ENCODE measurements around the gene CREB3. TPM values are rescaled to one million over a fixed set of nuclear protein-coding genes. Genes with fewer than 3 reads are reported as not detected.

The CREB3 gene
- total RNA-seq, 1 experiment from 2014 or later = 21.1 TPM

- H3K9me3 ChIP-seq (replicated peaks) = no peaks in the 10 kb centered on the region
- no peak overlapping the region for H3K4me3 ChIP-seq
- no peak for DNase-seq
- peaks cover 63% of the 10 kb centered on the region for H3K36me3 ChIP-seq
- H3K27ac ChIP-seq = no peak overlapping the region
- no peaks in the 10 kb centered on the region for H3K27me3 ChIP-seq
- no peaks in the 10 kb centered on the region for H3K4me1 ChIP-seq
Measured at GRCh38 chr9:35711501-35712428, 20.7 kb upstream of the CREB3 start.

- Histone ChIP-seq H3K27ac (no peak overlapping the region), H3K4me1 (no peaks in the 10 kb centered on the region), H3K36me3 (peaks cover 58% of the 10 kb centered on the region), H3K9me3 (replicated peaks) (no peaks in the 10 kb centered on the region), H3K4me3 (no peak overlapping the region), H3K27me3 (no peaks in the 10 kb centered on the region)
- no peak for DNase-seq
Measured at GRCh38 chr9:35712762-35713400, 19.6 kb upstream of the CREB3 start.

GRCh38 chr9:35713578-35713977, 18.9 kb upstream of the CREB3 start:
- Histone ChIP-seq H3K9me3 (replicated peaks) (no peaks in the 10 kb centered on the region), H3K36me3 (peaks cover 57% of the 10 kb centered on the region), H3K27ac (no peak overlapping the region), H3K27me3 (no peaks in the 10 kb centered on the region), H3K4me1 (no peaks in the 10 kb centered on the region), H3K4me3 (no peak overlapping the region)
- no peak for DNase-seq

GRCh38 chr9:35714123-35714522, 18.3 kb upstream of the CREB3 start:
- H3K36me3 ChIP-seq = peaks cover 53% of the 10 kb centered on the region
- H3K4me3 ChIP-seq = no peak overlapping the region
- H3K4me1 ChIP-seq = no peaks in the 10 kb centered on the region
- no peak overlapping the region for H3K27ac ChIP-seq
- no peaks in the 10 kb centered on the region for H3K9me3 ChIP-seq (replicated peaks)
- no peaks in the 10 kb centered on the region for H3K27me3 ChIP-seq
- DNase-seq = no peak

GRCh38 chr9:35714579-35715252, 17.8 kb upstream of the CREB3 start:
- Histone ChIP-seq H3K9me3 (replicated peaks) (no peaks in the 10 kb centered on the region), H3K4me3 (no peak overlapping the region), H3K4me1 (no peaks in the 10 kb centered on the region), H3K27ac (no peak overlapping the region), H3K27me3 (no peaks in the 10 kb centered on the region), H3K36me3 (peaks cover 55% of the 10 kb centered on the region)
- DNase-seq = no peak

GRCh38 chr9:35716230-35716629, 16.2 kb upstream of the CREB3 start:
- no peak overlapping the region for H3K4me3 ChIP-seq
- peaks cover 55% of the 10 kb centered on the region for H3K36me3 ChIP-seq
- no peaks in the 10 kb centered on the region for H3K27me3 ChIP-seq
- H3K9me3 ChIP-seq (replicated peaks) = no peaks in the 10 kb centered on the region
- no peak for DNase-seq
- no peak overlapping the region for H3K27ac ChIP-seq
- H3K4me1 ChIP-seq = no peaks in the 10 kb centered on the region

GRCh38 chr9:35717132-35717870, 15.2 kb upstream of the CREB3 start:
- no peaks in the 10 kb centered on the region for H3K27me3 ChIP-seq
- H3K27ac ChIP-seq = no peak overlapping the region
- H3K4me3 ChIP-seq = no peak overlapping the region
- DNase-seq = no peak
- peaks cover 58% of the 10 kb centered on the region for H3K36me3 ChIP-seq
- H3K9me3 ChIP-seq (replicated peaks) = no peaks in the 10 kb centered on the region
- no peaks in the 10 kb centered on the region for H3K4me1 ChIP-seq

- no peak for DNase-seq
- Histone ChIP-seq H3K4me1 (no peaks in the 10 kb centered on the region), H3K27me3 (no peaks in the 10 kb centered on the region), H3K4me3 (no peak overlapping the region), H3K9me3 (replicated peaks) (no peaks in the 10 kb centered on the region), H3K27ac (no peak overlapping the region), H3K36me3 (peaks cover 57% of the 10 kb centered on the region)
Measured at GRCh38 chr9:35718721-35719511, 13.6 kb upstream of the CREB3 start.

- no peaks in the 10 kb centered on the region for H3K27me3 ChIP-seq
- peaks cover 57% of the 10 kb centered on the region for H3K36me3 ChIP-seq
- H3K27ac ChIP-seq = no peak overlapping the region
- no peak for DNase-seq
- H3K4me1 ChIP-seq = no peaks in the 10 kb centered on the region
- no peak overlapping the region for H3K4me3 ChIP-seq
- H3K9me3 ChIP-seq (replicated peaks) = no peaks in the 10 kb centered on the region
Measured at GRCh38 chr9:35719546-35719945, 12.9 kb upstream of the CREB3 start.

- H3K4me3 ChIP-seq = no peak overlapping the region
- DNase-seq = no peak
Measured at GRCh38 chr9:35723426-35723825, 9.0 kb upstream of the CREB3 start.

GRCh38 chr9:35723908-35724307, 8.6 kb upstream of the CREB3 start:
- Histone ChIP-seq H3K4me3 (no peak overlapping the region), H3K27me3 (no peaks in the 10 kb centered on the region), H3K4me1 (peaks cover 3% of the 10 kb centered on the region; the same call in 1 of the 2 replicates), H3K9me3 (replicated peaks) (no peaks in the 10 kb centered on the region), H3K27ac (no peak overlapping the region), H3K36me3 (peaks cover 52% of the 10 kb centered on the region)
- no peak for DNase-seq

More at GRCh38 chr9:35723426-35723825, 9.0 kb upstream of the CREB3 start:
- peaks cover 1% of the 10 kb centered on the region; the same call in 1 of the 2 replicates for H3K4me1 ChIP-seq
- no peaks in the 10 kb centered on the region for H3K9me3 ChIP-seq (replicated peaks)
- peaks cover 50% of the 10 kb centered on the region for H3K36me3 ChIP-seq
- H3K27ac ChIP-seq = no peak overlapping the region
- H3K27me3 ChIP-seq = no peaks in the 10 kb centered on the region

GRCh38 chr9:35725362-35725761, 7.1 kb upstream of the CREB3 start:
- Histone ChIP-seq H3K27me3 (no peaks in the 10 kb centered on the region), H3K4me1 (peaks cover 11% of the 10 kb centered on the region), H3K27ac (no peak overlapping the region), H3K9me3 (replicated peaks) (no peaks in the 10 kb centered on the region), H3K36me3 (peaks cover 46% of the 10 kb centered on the region), H3K4me3 (no peak overlapping the region)
- no peak for DNase-seq

GRCh38 chr9:35726931-35727330, 5.5 kb upstream of the CREB3 start:
- Histone ChIP-seq H3K4me1 (peaks cover 18% of the 10 kb centered on the region), H3K27me3 (no peaks in the 10 kb centered on the region), H3K36me3 (peaks cover 32% of the 10 kb centered on the region), H3K27ac (no peak overlapping the region), H3K4me3 (no peak overlapping the region), H3K9me3 (replicated peaks) (no peaks in the 10 kb centered on the region)
- no peak for DNase-seq

GRCh38 chr9:35727676-35728040, 4.8 kb upstream of the CREB3 start:
- H3K36me3 ChIP-seq = peaks cover 27% of the 10 kb centered on the region; the same call in 1 of the 2 replicates
- no peaks in the 10 kb centered on the region for H3K9me3 ChIP-seq (replicated peaks)
- DNase-seq = no peak
- H3K4me3 ChIP-seq = no peak overlapping the region
- H3K27me3 ChIP-seq = no peaks in the 10 kb centered on the region
- H3K4me1 ChIP-seq = peaks cover 18% of the 10 kb centered on the region
- no peak overlapping the region for H3K27ac ChIP-seq

Measured in SJCRH30 (cell line).